ENCODE data around the gene DCDC1.

- TF ChIP-seq CTCF (conservative IDR thresholded peaks at IDR 0.05 in 1 of 2, IDR thresholded peaks at IDR 0.05 in 1 of 2; ENCODE audit: low read depth in 1 of 2, low read length in 2 of 2) (no peak), EZH2 (IDR thresholded peaks at IDR 0.05; ENCODE audit: low read length, missing control alignments) (no peak)
Measured at GRCh38 chr11:31150011-31150410, 219.5 kb downstream of the DCDC1 start.
